Vagina (tissue), 2 donors: ENCODE results near the gene ZSWIM6.

Source experiments
- POLR2A ChIP-seq, 2 donors: fragments of 450-650 bp; IDR thresholded peaks; one replicate each; pipeline ENCODE4 v1.6.1; 2017; ENCODE audit warnings: antibody characterized with exemption in 2 of 2, mild to moderate bottlenecking in 2 of 2, moderate library complexity in 2 of 2
- TF ChIP-seq, protein P1 (sequence below), 3 experiments: fragments of 450-650 bp in 2 of 3; fragments of 200-600 bp in 1 of 3; sonication (generic) in 1 of 3; IDR thresholded peaks; one replicate each; pipeline ENCODE4 v1.5.1; 2017 to 2019; ENCODE audit warnings: antibody characterized with exemption in 3 of 3, mild to moderate bottlenecking in 2 of 3, moderate library complexity in 2 of 3

GRCh38 chr5:61286446-61287132 is 45.5 kb upstream of the ZSWIM6 start:
- TF ChIP-seq, protein P1, sequence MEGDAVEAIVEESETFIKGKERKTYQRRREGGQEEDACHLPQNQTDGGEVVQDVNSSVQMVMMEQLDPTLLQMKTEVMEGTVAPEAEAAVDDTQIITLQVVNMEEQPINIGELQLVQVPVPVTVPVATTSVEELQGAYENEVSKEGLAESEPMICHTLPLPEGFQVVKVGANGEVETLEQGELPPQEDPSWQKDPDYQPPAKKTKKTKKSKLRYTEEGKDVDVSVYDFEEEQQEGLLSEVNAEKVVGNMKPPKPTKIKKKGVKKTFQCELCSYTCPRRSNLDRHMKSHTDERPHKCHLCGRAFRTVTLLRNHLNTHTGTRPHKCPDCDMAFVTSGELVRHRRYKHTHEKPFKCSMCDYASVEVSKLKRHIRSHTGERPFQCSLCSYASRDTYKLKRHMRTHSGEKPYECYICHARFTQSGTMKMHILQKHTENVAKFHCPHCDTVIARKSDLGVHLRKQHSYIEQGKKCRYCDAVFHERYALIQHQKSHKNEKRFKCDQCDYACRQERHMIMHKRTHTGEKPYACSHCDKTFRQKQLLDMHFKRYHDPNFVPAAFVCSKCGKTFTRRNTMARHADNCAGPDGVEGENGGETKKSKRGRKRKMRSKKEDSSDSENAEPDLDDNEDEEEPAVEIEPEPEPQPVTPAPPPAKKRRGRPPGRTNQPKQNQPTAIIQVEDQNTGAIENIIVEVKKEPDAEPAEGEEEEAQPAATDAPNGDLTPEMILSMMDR (IDR thresholded peaks at IDR 0.05): no peak
- no peak for TF ChIP-seq POLR2A (IDR thresholded peaks at IDR 0.05)
